HepG2 (cell line): Measurements from ENCODE around the gene NAA16. TPM values are rescaled to one million over a fixed set of nuclear protein-coding genes. Genes with fewer than 3 reads are reported as not detected.

Experiments used
- HIVEP1 ChIP-seq: sonication (generic); formaldehyde crosslinking; IDR thresholded peaks from 2 replicates; pipeline ENCODE4 v1.4.0; 2020; ENCODE audit warnings: mild to moderate bottlenecking, missing genetic modification reagents
- HNRNPLL ChIP-seq: fragments of 200-400 bp; formaldehyde crosslinking; IDR thresholded peaks from 2 replicates; pipeline ENCODE4 v1.6.1; 2017; ENCODE audit warnings: mild to moderate bottlenecking, low read depth, low read length; ENCODE audit not compliant: poor library complexity, severe bottlenecking
- HNRNPUL1 ChIP-seq: fragments of 200-400 bp; formaldehyde crosslinking; IDR thresholded peaks from 2 replicates; pipeline ENCODE4 v1.6.1; 2017; ENCODE audit warnings: low read depth, mild to moderate bottlenecking, low read length, moderate library complexity
- MAFG ChIP-seq: sonication (generic); formaldehyde crosslinking; IDR thresholded peaks from 2 replicates; pipeline ENCODE4 v1.5.1; 2020; ENCODE audit warnings: mild to moderate bottlenecking, missing genetic modification reagents
- MIER3 ChIP-seq: IDR thresholded peaks from 2 replicates; pipeline ENCODE4 v1.6.1; 2016; ENCODE audit warnings: missing compliant biosample characterization, borderline replicate concordance
- SRF ChIP-seq: IDR thresholded peaks from 2 replicates; pipeline ENCODE4 v1.6.1; 2011; ENCODE audit warnings: mild to moderate bottlenecking, low read depth, low read length, moderate library complexity
- STAT6 ChIP-seq: sonication (generic); formaldehyde crosslinking; IDR thresholded peaks from 2 replicates; pipeline ENCODE4 v1.4.0; 2020; ENCODE audit warnings: missing genetic modification reagents, mild to moderate bottlenecking, borderline replicate concordance
- TEAD3 ChIP-seq: optimal IDR thresholded peaks from 2 replicates; pipeline ENCODE3; 2016; ENCODE audit warnings: borderline replicate concordance
- YEATS4 ChIP-seq: sonication (generic); formaldehyde crosslinking; IDR thresholded peaks from 2 replicates; pipeline ENCODE4 v1.4.0; 2020; ENCODE audit warnings: missing genetic modification reagents, borderline replicate concordance
- ZFX ChIP-seq: sonication (generic); formaldehyde crosslinking; IDR thresholded peaks from 2 replicates; pipeline ENCODE4 v1.4.0; 2020; ENCODE audit warnings: mild to moderate bottlenecking, low read depth, missing genetic modification reagents, moderate library complexity
- ZNF407 ChIP-seq: sonication (generic); formaldehyde crosslinking; IDR thresholded peaks from one replicate; pipeline ENCODE4 v1.5.1; 2020; ENCODE audit warnings: mild to moderate bottlenecking, missing genetic modification reagents; ENCODE audit errors: not compliant biosample characterization
- ZNF772 ChIP-seq: sonication (generic); formaldehyde crosslinking; IDR thresholded peaks from 2 replicates; pipeline ENCODE4 v1.5.0; 2020; ENCODE audit warnings: mild to moderate bottlenecking, missing genetic modification reagents
- ZNF780A ChIP-seq: sonication (generic); formaldehyde crosslinking; IDR thresholded peaks from 2 replicates; pipeline ENCODE4 v1.8.0; 2022; ENCODE audit warnings: mild to moderate bottlenecking, missing genetic modification reagents, moderate library complexity
- ZSCAN12 ChIP-seq: sonication (generic); formaldehyde crosslinking; IDR thresholded peaks from 2 replicates; pipeline ENCODE4 v1.9.0; 2021; ENCODE audit warnings: mild to moderate bottlenecking, missing genetic modification reagents
- polyA plus RNA-seq, 8 experiments: library from polyadenylated mRNA; depleted of rRNA in 3 of 8; stranded (reverse) in 7 of 8; unstranded in 1 of 8; fragments of >200 nt; fragmentation: Illumina TruSeq in 4 of 8; extraction: Trizol in 4 of 8; gene quantifications; 2 replicates each; pipeline versions ENCODE4 v1.2.1 to v1.2.3, GENCODE V29; 2011 to 2016; ENCODE audit warnings: low read depth in 4 of 8, missing spikeins in 1 of 8, mixed read lengths in 1 of 8; ENCODE audit not compliant: insufficient read depth in 1 of 8
- total RNA-seq, 5 experiments: library from RNA; depleted of rRNA; stranded (reverse); fragments of >200 nt; fragmentation: Illumina TruSeq; extraction: Trizol; gene quantifications; 2 replicates each; pipeline ENCODE4 v1.2.3, GENCODE V29; 2016; ENCODE audit warnings: low read depth in 1 of 5
- TF ChIP-seq, protein P1 (sequence below): sonication (generic); formaldehyde crosslinking; IDR thresholded peaks from 2 replicates; pipeline ENCODE4 v1.4.0; 2020; ENCODE audit warnings: mild to moderate bottlenecking, missing genetic modification reagents

The NAA16 gene
- total and polyA plus RNA-seq, 2 of the 13 experiments (the other 11 are each of a cell fraction or from before 2014, with no cell fraction given) = 9.2 to 15.1 TPM

- TF ChIP-seq, protein P1, sequence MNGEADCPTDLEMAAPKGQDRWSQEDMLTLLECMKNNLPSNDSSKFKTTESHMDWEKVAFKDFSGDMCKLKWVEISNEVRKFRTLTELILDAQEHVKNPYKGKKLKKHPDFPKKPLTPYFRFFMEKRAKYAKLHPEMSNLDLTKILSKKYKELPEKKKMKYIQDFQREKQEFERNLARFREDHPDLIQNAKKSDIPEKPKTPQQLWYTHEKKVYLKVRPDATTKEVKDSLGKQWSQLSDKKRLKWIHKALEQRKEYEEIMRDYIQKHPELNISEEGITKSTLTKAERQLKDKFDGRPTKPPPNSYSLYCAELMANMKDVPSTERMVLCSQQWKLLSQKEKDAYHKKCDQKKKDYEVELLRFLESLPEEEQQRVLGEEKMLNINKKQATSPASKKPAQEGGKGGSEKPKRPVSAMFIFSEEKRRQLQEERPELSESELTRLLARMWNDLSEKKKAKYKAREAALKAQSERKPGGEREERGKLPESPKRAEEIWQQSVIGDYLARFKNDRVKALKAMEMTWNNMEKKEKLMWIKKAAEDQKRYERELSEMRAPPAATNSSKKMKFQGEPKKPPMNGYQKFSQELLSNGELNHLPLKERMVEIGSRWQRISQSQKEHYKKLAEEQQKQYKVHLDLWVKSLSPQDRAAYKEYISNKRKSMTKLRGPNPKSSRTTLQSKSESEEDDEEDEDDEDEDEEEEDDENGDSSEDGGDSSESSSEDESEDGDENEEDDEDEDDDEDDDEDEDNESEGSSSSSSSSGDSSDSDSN (CRISPR knock-in tag) = peak; percentile 96
- TF ChIP-seq ZNF772 = peak; percentile 59; the same call in 1 of the 2 replicates
- 0 out of 2 replicates have a peak, but pooled peaks have one; percentile 32 for TF ChIP-seq STAT6 (CRISPR knock-in tag)
- TF ChIP-seq ZSCAN12 = no peak; the same call in 1 of the 2 replicates
- peak; percentile 69 for TF ChIP-seq ZNF407
- 0 out of 2 replicates have a peak, but pooled peaks have one; percentile 3 for TF ChIP-seq MIER3 (CRISPR knock-in tag)
- 0 out of 2 replicates have a peak, but pooled peaks have one; percentile 40 for TF ChIP-seq HIVEP1 (CRISPR knock-in tag)
- peak; percentile 45 for TF ChIP-seq HNRNPLL
- peak; percentile 6 for TF ChIP-seq TEAD3
- 0 out of 2 replicates have a peak, but pooled peaks have one; percentile 38 for TF ChIP-seq HNRNPUL1
- TF ChIP-seq MAFG (CRISPR knock-in tag) = 0 out of 2 replicates have a peak, but pooled peaks have one; percentile 29
- peak; percentile 53 for TF ChIP-seq ZFX (CRISPR knock-in tag)
- TF ChIP-seq ZNF780A (CRISPR knock-in tag) = 0 out of 2 replicates have a peak, but pooled peaks have one; percentile 48
- TF ChIP-seq YEATS4 (CRISPR knock-in tag) = peak; percentile 56
- TF ChIP-seq SRF = no peak
Observed at GRCh38 chr13:41311406-41312175, 524 bp downstream of the NAA16 start (continued).
